Upper lobe of left lung (tissue), 6 donors: ENCODE results near the gene ATXN2. TPM values are rescaled to one million over a fixed set of nuclear protein-coding genes. Genes with fewer than 3 reads are reported as not detected.

ENCODE experiments used
- ATAC-seq, 2 donors: fragments of 200-7000 bp; cut with Tn5 transposase; one replicate each; pipeline ENCODE4 v1.9.1; 2022; ENCODE audit warnings: mild to moderate bottlenecking in 2 of 2, moderate library complexity in 2 of 2; ENCODE audit not compliant: low FRiP score in 2 of 2
- DNase-seq, 2 donors: peaks; one replicate each; pipeline ENCODE4 v3.0.0-alpha.2; 2019 to 2020
- H3K27ac ChIP-seq, 4 donors: fragments of 200-600 bp; sonication (generic); one replicate each; pipeline ENCODE4 v1.5.1; 2016 to 2019
- H3K27me3 ChIP-seq, 4 donors: fragments of 200-600 bp; sonication (generic); one replicate each; pipeline ENCODE4 v1.5.1; 2017 to 2019
- H3K36me3 ChIP-seq, 4 donors: fragments of 200-600 bp; sonication (generic); one replicate each; pipeline ENCODE4 v1.5.1; 2016 to 2019
- H3K4me1 ChIP-seq, 4 donors: fragments of 200-600 bp; sonication (generic); one replicate each; pipeline ENCODE4 v1.5.1; 2018 to 2019
- H3K4me3 ChIP-seq, 4 donors: fragments of 200-600 bp; sonication (generic); one replicate each; pipeline ENCODE4 v1.5.1; 2017 to 2019; ENCODE audit warnings: mild to moderate bottlenecking in 2 of 4, moderate library complexity in 1 of 4
- H3K9me3 ChIP-seq, 4 donors: fragments of 200-600 bp; sonication (generic); one replicate each; pipeline ENCODE4 v1.5.1; 2018 to 2019
- CTCF ChIP-seq, 6 experiments: fragments of 450-650 bp in 4 of 6; fragments of 200-600 bp in 2 of 6; sonication (generic) in 2 of 6; IDR thresholded peaks; one replicate each; pipeline ENCODE4 v1.5.1; 2016 to 2019; ENCODE audit warnings: antibody characterized with exemption in 6 of 6
- EP300 ChIP-seq, 4 donors: sonication (generic); formaldehyde crosslinking; IDR thresholded peaks; one replicate each; pipeline ENCODE4 v1.5.1; 2017; ENCODE audit warnings: antibody characterized with exemption in 4 of 4, control low read depth in 2 of 4
- POLR2A ChIP-seq, 4 donors: fragments of 450-650 bp; IDR thresholded peaks; one replicate each; pipeline ENCODE4 v1.5.1; 2016 to 2017; ENCODE audit warnings: antibody characterized with exemption in 4 of 4, mild to moderate bottlenecking in 2 of 4
- POLR2AphosphoS5 ChIP-seq, 2 donors: sonication (generic); formaldehyde crosslinking; IDR thresholded peaks; one replicate each; pipeline ENCODE4 v1.5.1; 2017; ENCODE audit warnings: antibody characterized with exemption in 2 of 2
- WGBS, 2 donors: methylation state at CpG; one replicate each; pipeline ENCODE4 v1.1.5; 2017 to 2018; 5-methylcytosine and 5-hydroxymethylcytosine counted together
- total RNA-seq, 6 donors: library from RNA; depleted of rRNA in 4 of 6; stranded (reverse); fragments of >200 nt in 4 of 6; gene quantifications; one replicate each; pipeline versions ENCODE4 v1.1.0 to v1.2.1, GENCODE V29; 2016 to 2021
- donor health status: DM: no; HTN: no; CAD: no; lungs with moderate emphysema.
- donor health status: DM: no; HTN: yes; CAD: no; lungs with severe emphysema.

ATXN2 gene
- total RNA-seq, 6 donors from 2014 or later: 50.7 to 189 (median 75.2) TPM

GRCh38 chr12:111580119-111580425, 19.0 kb downstream of the ATXN2 start:
- no peak for TF ChIP-seq POLR2AphosphoS5 (IDR thresholded peaks at IDR 0.05)
- no peak for TF ChIP-seq POLR2A (IDR thresholded peaks at IDR 0.05)
- no peak for TF ChIP-seq EP300 (IDR thresholded peaks at IDR 0.05)
- no peak for TF ChIP-seq CTCF (IDR thresholded peaks at IDR 0.05)
- Histone ChIP-seq H3K36me3 (no peaks in the 10 kb centered on the region), H3K27ac (no peak overlapping the region), H3K4me1 (peaks cover 8 to 28% (median 13%) of the 10 kb centered on the region in 4 donors), H3K9me3 (no peaks in the 10 kb centered on the region), H3K4me3 (no peak overlapping the region), H3K27me3 (no peaks in the 10 kb centered on the region)
- no peak for ATAC-seq
- 94% methylated on average over 3 of the region's 3 CpGs for WGBS, 2 donors
- DNase-seq: no peak

GRCh38 chr12:111578971-111579340, 20.2 kb downstream of the ATXN2 start:
- peaks cover 7 to 28% (median 13%) of the 10 kb centered on the region in 4 donors for H3K4me1 ChIP-seq
- H3K36me3 ChIP-seq: no peaks in the 10 kb centered on the region
- H3K4me3 ChIP-seq: no peak overlapping the region
- no peak overlapping the region for H3K27ac ChIP-seq
- ATAC-seq: no peak
- DNase-seq: no peak
- TF ChIP-seq EP300 (IDR thresholded peaks at IDR 0.05): no peak
- no peak for TF ChIP-seq CTCF (IDR thresholded peaks at IDR 0.05)
- no peak for TF ChIP-seq POLR2AphosphoS5 (IDR thresholded peaks at IDR 0.05)
- TF ChIP-seq POLR2A (IDR thresholded peaks at IDR 0.05): no peak
- 77 to 78% methylated on average over 2 of the region's 2 CpGs for WGBS, 2 donors
- H3K9me3 ChIP-seq: no peaks in the 10 kb centered on the region
- no peaks in the 10 kb centered on the region for H3K27me3 ChIP-seq

GRCh38 chr12:111578276-111578970, 20.7 kb downstream of the ATXN2 start:
- 78 to 83% methylated on average over 4 of the region's 4 CpGs for WGBS, 2 donors
- DNase-seq: no peak
- Histone ChIP-seq H3K9me3 (no peaks in the 10 kb centered on the region), H3K36me3 (no peaks in the 10 kb centered on the region), H3K4me1 (peaks cover 7 to 30% (median 16%) of the 10 kb centered on the region in 4 donors), H3K4me3 (no peak overlapping the region), H3K27ac (no peak overlapping the region), H3K27me3 (no peaks in the 10 kb centered on the region)
- no peak for ATAC-seq
- no peak for TF ChIP-seq EP300 (IDR thresholded peaks at IDR 0.05)
- no peak for TF ChIP-seq CTCF (IDR thresholded peaks at IDR 0.05)
- no peak for TF ChIP-seq POLR2A (IDR thresholded peaks at IDR 0.05)

GRCh38 chr12:111574797-111575443, 24.2 kb downstream of the ATXN2 start:
- TF ChIP-seq CTCF (IDR thresholded peaks at IDR 0.05): no peak
- Histone ChIP-seq H3K4me1 (peaks cover 12 to 46% (median 19%) of the 10 kb centered on the region in 4 donors), H3K27ac (no peak overlapping the region), H3K27me3 (no peaks in the 10 kb centered on the region), H3K9me3 (no peaks in the 10 kb centered on the region), H3K4me3 (no peak overlapping the region), H3K36me3 (no peaks in the 10 kb centered on the region)
- DNase-seq (no peak), ATAC-seq (no peak)
- 63 to 66% methylated on average over 7 of the region's 7 CpGs for WGBS, 2 donors

- H3K4me1 ChIP-seq: peaks cover 15 to 39% (median 24%) of the 10 kb centered on the region in 4 donors
- 96 to 100% methylated on average over 1 of the region's 1 CpG for WGBS, 2 donors
- no peak overlapping the region for H3K27ac ChIP-seq
- H3K27me3 ChIP-seq: no peaks in the 10 kb centered on the region
- TF ChIP-seq POLR2AphosphoS5 (IDR thresholded peaks at IDR 0.05) (no peak), CTCF (IDR thresholded peaks at IDR 0.05) (no peak), EP300 (IDR thresholded peaks at IDR 0.05) (no peak), POLR2A (IDR thresholded peaks at IDR 0.05) (no peak)
- no peak for ATAC-seq
- no peak for DNase-seq
- H3K4me3 ChIP-seq: no peak overlapping the region
- H3K36me3 ChIP-seq: no peaks in the 10 kb centered on the region
- H3K9me3 ChIP-seq: no peaks in the 10 kb centered on the region
Measured at GRCh38 chr12:111573476-111573875, 25.6 kb downstream of the ATXN2 start.
